ENCODE data around the gene WWOX.

GRCh38 chr16:78918805-78919305 lies 819.4 kb downstream of the WWOX start:
- TF ChIP-seq CTCF (IDR thresholded peaks at IDR 0.05) (no peak), POLR2A (IDR thresholded peaks at IDR 0.05) (no peak)
